Measurements from ENCODE around the gene TRMT2A. TPM values are rescaled to one million over a fixed set of nuclear protein-coding genes. Genes with fewer than 3 reads are reported as not detected.
A peak's percentile ranks its signal among the peaks of the same experiment; 100 is the strongest.
"Not testable (repeated sequence)": the region's sequence is repeated elsewhere in the genome, so short reads cannot be mapped to it uniquely, and the experiment has no call there.

The TRMT2A gene
- total RNA-seq, 5 donors from 2014 or later (not counting 1 experiment from before 2014, with no cell fraction given): 87.6 to 136 (median 123) TPM

- H3K4me3 ChIP-seq (ENCODE audit: control insufficient read depth in 1 of 2, extremely low read depth in 1 of 2, low read length in 1 of 2); H3K27me3 Mint-ChIP-seq; POLR2A ChIA-PET; H3K9me3 Mint-ChIP-seq; CTCF ChIA-PET; H3K9me3 ChIP-seq; H3K36me3 ChIP-seq (ENCODE audit: control insufficient read depth in 2 of 2, extremely low read depth in 1 of 2, insufficient read depth in 1 of 2, low read length in 1 of 2); H3K27ac Mint-ChIP-seq; H3K27ac ChIP-seq (ENCODE audit: low read length); ATAC-seq (replicated peaks in 1 of 4); H3K36me3 Mint-ChIP-seq; H3K4me1 Mint-ChIP-seq; DNase-seq; H3K4me3 Mint-ChIP-seq: not testable (repeated sequence)
- H3K27me3 ChIP-seq (replicated peaks in 1 of 2; ENCODE audit: control insufficient read depth in 2 of 2, extremely low read depth in 1 of 2, insufficient read depth in 2 of 2, low read length in 1 of 2): peaks cover 0 to 48% of the 10 kb centered on the region in 2 experiments
- H3K4me1 ChIP-seq (ENCODE audit: control insufficient read depth in 1 of 2, extremely low read depth in 1 of 2, insufficient read depth in 2 of 2, low read length in 2 of 2): peaks cover 0 to 21% of the 10 kb centered on the region in 2 experiments
- no CpG with 5 or more reads among the region's 14 CpGs for WGBS (ENCODE audit: insufficient coverage)
Observed at GRCh38 chr22:20159531-20159930, 42.5 kb upstream of the TRMT2A start.

GRCh38 chr22:20159076-20159475 is 42.0 kb upstream of the TRMT2A start:
- POLR2A ChIA-PET: no interaction called here
- CTCF ChIA-PET: no interaction called here
- peaks cover 0 to 52% of the 10 kb centered on the region in 2 experiments for H3K27me3 ChIP-seq (replicated peaks in 1 of 2; ENCODE audit: control insufficient read depth in 2 of 2, extremely low read depth in 1 of 2, insufficient read depth in 2 of 2, low read length in 1 of 2)
- ATAC-seq (replicated peaks in 1 of 4) (no peak), DNase-seq (no peak)
- H3K36me3 Mint-ChIP-seq: no peaks in the 10 kb centered on the region
- H3K4me3 Mint-ChIP-seq: no peak overlapping the region
- WGBS (ENCODE audit: insufficient coverage): 45% methylated on average over 4 of the region's 9 CpGs
- peaks cover 0 to 24% of the 10 kb centered on the region in 2 experiments for H3K4me1 ChIP-seq (ENCODE audit: control insufficient read depth in 1 of 2, extremely low read depth in 1 of 2, insufficient read depth in 2 of 2, low read length in 2 of 2)
- H3K27ac ChIP-seq (ENCODE audit: low read length): no peak overlapping the region
- no peaks in the 10 kb centered on the region for H3K9me3 ChIP-seq
- H3K36me3 ChIP-seq (ENCODE audit: control insufficient read depth in 2 of 2, extremely low read depth in 1 of 2, insufficient read depth in 1 of 2, low read length in 1 of 2): no peaks in the 10 kb centered on the region
- H3K4me1 Mint-ChIP-seq: peaks cover 0 to 3% (median 2%) of the 10 kb centered on the region in 3 donors
- H3K27me3 Mint-ChIP-seq: peaks cover 0 to 5% of the 10 kb centered on the region in 2 donors
- H3K9me3 Mint-ChIP-seq: no peaks in the 10 kb centered on the region
- no peak overlapping the region for H3K27ac Mint-ChIP-seq
- H3K4me3 ChIP-seq (ENCODE audit: control insufficient read depth in 1 of 2, extremely low read depth in 1 of 2, low read length in 1 of 2): no peak overlapping the region

GRCh38 chr22:20158391-20159036 is 41.5 kb upstream of the TRMT2A start:
- ATAC-seq (replicated peaks in 1 of 4): no peak
- no peak overlapping the region for H3K4me3 Mint-ChIP-seq
- CTCF ChIA-PET: no interaction called here

GRCh38 chr22:20157430-20158183 is 40.6 kb upstream of the TRMT2A start:
- Mint-ChIP-seq H3K36me3 (no peaks in the 10 kb centered on the region), H3K4me3 (no peak overlapping the region), H3K9me3 (no peaks in the 10 kb centered on the region), H3K27me3 (peaks cover 0 to 5% of the 10 kb centered on the region in 2 donors), H3K27ac (no peak overlapping the region), H3K4me1 (peaks cover 0 to 3% (median 2%) of the 10 kb centered on the region in 3 donors)
- DNase-seq (no peak), ATAC-seq (replicated peaks in 1 of 4) (peak in 1 of 4 experiments; percentile 5)
- peaks cover 0 to 24% of the 10 kb centered on the region in 2 experiments for H3K4me1 ChIP-seq (ENCODE audit: control insufficient read depth in 1 of 2, extremely low read depth in 1 of 2, insufficient read depth in 2 of 2, low read length in 2 of 2)
- no peaks in the 10 kb centered on the region for H3K36me3 ChIP-seq (ENCODE audit: control insufficient read depth in 2 of 2, extremely low read depth in 1 of 2, insufficient read depth in 1 of 2, low read length in 1 of 2)
- 67% methylated on average over 11 of the region's 15 CpGs for WGBS (ENCODE audit: insufficient coverage)
- no peak overlapping the region for H3K4me3 ChIP-seq (ENCODE audit: control insufficient read depth in 1 of 2, extremely low read depth in 1 of 2, low read length in 1 of 2)
- H3K27ac ChIP-seq (ENCODE audit: low read length): no peak overlapping the region
- POLR2A ChIA-PET: no interaction called here
- H3K9me3 ChIP-seq: no peaks in the 10 kb centered on the region
- CTCF ChIA-PET: interaction anchor here (0.6 kb wide), 2 partner anchors 13 to 127 kb away, joined by 3 read pairs; no protein-coding TSS in a partner anchor
- H3K27me3 ChIP-seq (replicated peaks in 1 of 2; ENCODE audit: control insufficient read depth in 2 of 2, extremely low read depth in 1 of 2, insufficient read depth in 2 of 2, low read length in 1 of 2): peaks cover 0 to 54% of the 10 kb centered on the region in 2 experiments

More at GRCh38 chr22:20158391-20159036, 41.5 kb upstream of the TRMT2A start:
- H3K27me3 Mint-ChIP-seq: peaks cover 0 to 5% of the 10 kb centered on the region in 2 donors
- Histone ChIP-seq H3K27me3 (replicated peaks in 1 of 2; ENCODE audit: control insufficient read depth in 2 of 2, extremely low read depth in 1 of 2, insufficient read depth in 2 of 2, low read length in 1 of 2) (peaks cover 0 to 54% of the 10 kb centered on the region in 2 experiments), H3K36me3 (ENCODE audit: control insufficient read depth in 2 of 2, extremely low read depth in 1 of 2, insufficient read depth in 1 of 2, low read length in 1 of 2) (no peaks in the 10 kb centered on the region), H3K27ac (ENCODE audit: low read length) (no peak overlapping the region), H3K9me3 (no peaks in the 10 kb centered on the region), H3K4me1 (ENCODE audit: control insufficient read depth in 1 of 2, extremely low read depth in 1 of 2, insufficient read depth in 2 of 2, low read length in 2 of 2) (peaks cover 0 to 24% of the 10 kb centered on the region in 2 experiments), H3K4me3 (ENCODE audit: control insufficient read depth in 1 of 2, extremely low read depth in 1 of 2, low read length in 1 of 2) (no peak overlapping the region)
- POLR2A ChIA-PET: no interaction called here
- WGBS (ENCODE audit: insufficient coverage): 43% methylated on average over 12 of the region's 15 CpGs
- H3K9me3 Mint-ChIP-seq: no peaks in the 10 kb centered on the region
- H3K27ac Mint-ChIP-seq: no peak overlapping the region
- DNase-seq: no peak
- H3K4me1 Mint-ChIP-seq: peaks cover 0 to 3% (median 2%) of the 10 kb centered on the region in 3 donors
- no peaks in the 10 kb centered on the region for H3K36me3 Mint-ChIP-seq

GRCh38 chr22:20156611-20157429 is 39.8 kb upstream of the TRMT2A start:
- H3K27me3 ChIP-seq (replicated peaks in 1 of 2; ENCODE audit: control insufficient read depth in 2 of 2, extremely low read depth in 1 of 2, insufficient read depth in 2 of 2, low read length in 1 of 2): peaks cover 0 to 54% of the 10 kb centered on the region in 2 experiments
- H3K9me3 ChIP-seq: no peaks in the 10 kb centered on the region
- H3K4me1 ChIP-seq (ENCODE audit: control insufficient read depth in 1 of 2, extremely low read depth in 1 of 2, insufficient read depth in 2 of 2, low read length in 2 of 2): peaks cover 0 to 24% of the 10 kb centered on the region in 2 experiments
- Mint-ChIP-seq H3K36me3 (no peaks in the 10 kb centered on the region), H3K4me3 (no peak overlapping the region), H3K4me1 (peaks cover 0 to 3% (median 2%) of the 10 kb centered on the region in 3 donors), H3K27me3 (peaks cover 0 to 5% of the 10 kb centered on the region in 2 donors), H3K27ac (peak overlapping the region in 1 of 2 donors; percentile 31), H3K9me3 (no peaks in the 10 kb centered on the region)
- peak; percentile 72 to 89 (median 82) for ATAC-seq (replicated peaks in 1 of 4)
- WGBS (ENCODE audit: insufficient coverage): 47% methylated on average over 15 of the region's 17 CpGs
- peak; percentile 57 to 92 (median 83) for DNase-seq
- no peaks in the 10 kb centered on the region for H3K36me3 ChIP-seq (ENCODE audit: control insufficient read depth in 2 of 2, extremely low read depth in 1 of 2, insufficient read depth in 1 of 2, low read length in 1 of 2)
- H3K4me3 ChIP-seq (ENCODE audit: control insufficient read depth in 1 of 2, extremely low read depth in 1 of 2, low read length in 1 of 2): no peak overlapping the region
- ChIA-PET CTCF (interaction anchor here (0.6 kb wide), 2 partner anchors 14 to 128 kb away, joined by 3 read pairs; no protein-coding TSS in a partner anchor), POLR2A (no interaction called here)
- no peak overlapping the region for H3K27ac ChIP-seq (ENCODE audit: low read length)

GRCh38 chr22:20156042-20156389 is 39.0 kb upstream of the TRMT2A start:
- ATAC-seq (replicated peaks in 1 of 4) (no peak), DNase-seq (no peak)
- Mint-ChIP-seq H3K27ac (no peak overlapping the region), H3K9me3 (no peaks in the 10 kb centered on the region), H3K4me1 (peaks cover 0 to 3% (median 2%) of the 10 kb centered on the region in 3 donors), H3K36me3 (no peaks in the 10 kb centered on the region), H3K4me3 (no peak overlapping the region), H3K27me3 (peaks cover 0 to 5% of the 10 kb centered on the region in 2 donors)
- H3K36me3 ChIP-seq (ENCODE audit: control insufficient read depth in 2 of 2, extremely low read depth in 1 of 2, insufficient read depth in 1 of 2, low read length in 1 of 2): no peaks in the 10 kb centered on the region
- WGBS (ENCODE audit: insufficient coverage): 50% methylated on average over 5 of the region's 7 CpGs
- CTCF ChIA-PET: no interaction called here
- POLR2A ChIA-PET: no interaction called here
- peaks cover 0 to 54% of the 10 kb centered on the region in 2 experiments for H3K27me3 ChIP-seq (replicated peaks in 1 of 2; ENCODE audit: control insufficient read depth in 2 of 2, extremely low read depth in 1 of 2, insufficient read depth in 2 of 2, low read length in 1 of 2)
- H3K27ac ChIP-seq (ENCODE audit: low read length): no peak overlapping the region
- peaks cover 0 to 24% of the 10 kb centered on the region in 2 experiments for H3K4me1 ChIP-seq (ENCODE audit: control insufficient read depth in 1 of 2, extremely low read depth in 1 of 2, insufficient read depth in 2 of 2, low read length in 2 of 2)
- H3K9me3 ChIP-seq: no peaks in the 10 kb centered on the region
- no peak overlapping the region for H3K4me3 ChIP-seq (ENCODE audit: control insufficient read depth in 1 of 2, extremely low read depth in 1 of 2, low read length in 1 of 2)
